Mesendoderm (in vitro differentiated cells): Measurements from ENCODE around the gene PTTG1. TPM values are rescaled to one million over a fixed set of nuclear protein-coding genes. Genes with fewer than 3 reads are reported as not detected.

Experiments
- DNase-seq: peaks from one replicate; pipeline ENCODE4 v3.0.0; 2013
- H2AK5ac ChIP-seq: 2 replicates; pipeline ENCODE4 v1.6.1; 2013; ENCODE audit warnings: low read length, inconsistent platforms
- H2BK120ac ChIP-seq: 2 replicates; pipeline ENCODE4 v1.6.1; 2013; ENCODE audit warnings: low read depth, mild to moderate bottlenecking, low read length, moderate library complexity, mixed read lengths
- H2BK15ac ChIP-seq: replicated peaks from 2 replicates; pipeline ENCODE4 v1.6.1; 2013; ENCODE audit warnings: low read depth, mild to moderate bottlenecking, moderate library complexity
- H2BK5ac ChIP-seq: 2 replicates; pipeline ENCODE4 v1.6.1; 2013; ENCODE audit warnings: low read length, inconsistent platforms
- H3K18ac ChIP-seq: 2 replicates; pipeline ENCODE4 v1.6.1; 2013; ENCODE audit warnings: mild to moderate bottlenecking, low read length, mixed read lengths
- H3K23ac ChIP-seq: one replicate; pipeline ENCODE4 v1.6.1; 2013; ENCODE audit warnings: low read length
- H3K27ac ChIP-seq: 2 replicates; pipeline ENCODE4 v1.5.1; 2013; ENCODE audit warnings: low read depth, mild to moderate bottlenecking, inconsistent platforms, low read length, moderate library complexity
- H3K27me3 ChIP-seq: 2 replicates; pipeline ENCODE4 v1.6.1; 2013; ENCODE audit warnings: low read length, control low read depth, mild to moderate bottlenecking, inconsistent platforms; ENCODE audit not compliant: insufficient read depth, poor library complexity
- H3K36me3 ChIP-seq: 2 replicates; pipeline ENCODE4 v1.6.1; 2013; ENCODE audit warnings: low read length, inconsistent platforms; ENCODE audit not compliant: control insufficient read depth, insufficient read depth
- H3K4ac ChIP-seq: one replicate; pipeline ENCODE4 v1.6.1; 2013; ENCODE audit warnings: low read depth, mild to moderate bottlenecking, low read length, moderate library complexity
- H3K4me1 ChIP-seq: 2 replicates; pipeline ENCODE4 v1.6.1; 2013; ENCODE audit warnings: low read depth, low read length, inconsistent platforms; ENCODE audit not compliant: control insufficient read depth
- H3K4me2 ChIP-seq: 2 replicates; pipeline ENCODE4 v1.6.1; 2013; ENCODE audit warnings: low read length
- H3K4me3 ChIP-seq: 2 replicates; pipeline ENCODE4 v1.5.1; 2013; ENCODE audit warnings: mild to moderate bottlenecking, low read length
- H3K56ac ChIP-seq: one replicate; pipeline ENCODE4 v1.6.1; 2013; ENCODE audit warnings: low read length
- H3K79me1 ChIP-seq: 2 replicates; pipeline ENCODE4 v1.6.1; 2013; ENCODE audit warnings: low read length, inconsistent platforms
- H3K79me2 ChIP-seq: 2 replicates; pipeline ENCODE4 v1.6.1; 2013; ENCODE audit warnings: mild to moderate bottlenecking, low read length; ENCODE audit not compliant: control insufficient read depth, insufficient read depth
- H3K9ac ChIP-seq: 2 replicates; pipeline ENCODE4 v1.6.1; 2013; ENCODE audit warnings: low read length, inconsistent platforms
- H4K5ac ChIP-seq: one replicate; pipeline ENCODE4 v1.6.1; 2013; ENCODE audit warnings: low read length
- H4K8ac ChIP-seq: one replicate; pipeline ENCODE4 v1.6.1; 2013; ENCODE audit warnings: low read depth, mild to moderate bottlenecking, control low read depth, low read length, moderate library complexity
- WGBS: extraction: QIAGEN DNeasy Blood & Tissue Kit; methylation state at CpG from one replicate; pipeline ENCODE4 v1.1.7; 2013; ENCODE audit warnings: low lambda C conversion rate, missing lambda C conversion rate; ENCODE audit not compliant: insufficient coverage; ENCODE audit errors: extremely low coverage; 5-methylcytosine and 5-hydroxymethylcytosine counted together
- polyA plus RNA-seq, 2 experiments: library from polyadenylated mRNA; stranded (reverse); fragments of 200-250 nt; gene quantifications; one replicate each; pipeline ENCODE4 v1.2.3, GENCODE V29; 2013

PTTG1 gene
- 311 TPM for polyA plus RNA-seq (2013, experiment 1 of 2)
- polyA plus RNA-seq (2013, experiment 2 of 2): 308 TPM

GRCh38 chr5:160421625-160422258 lies at the start of gene PTTG1:
Gene PTTG1, plus strand, starts transcription at chr5:160421855. Its CDS starts 458 bp downstream, at chr5:160422313.
- peaks cover 20% of the 10 kb centered on the region for H3K79me2 ChIP-seq
- peak within 1 kb of the TSS; percentile 47 for H4K5ac ChIP-seq
- H2BK5ac ChIP-seq: no peak within 1 kb of the TSS
- peak within 1 kb of the TSS; percentile 45 for H3K4me2 ChIP-seq
- H3K56ac ChIP-seq: peak within 1 kb of the TSS; percentile 92
- no peak within 1 kb of the TSS for H2BK120ac ChIP-seq
- no peak within 1 kb of the TSS for H4K8ac ChIP-seq
- WGBS: no CpG with 5 or more reads among the region's 39 CpGs
- H3K9ac ChIP-seq: peak within 1 kb of the TSS; percentile 93
- H3K36me3 ChIP-seq: no peaks in the 10 kb centered on the region
- H3K4me3 ChIP-seq: peak within 1 kb of the TSS; percentile 86
- H3K4me1 ChIP-seq: peaks cover 8% of the 10 kb centered on the region
- no peak within 1 kb of the TSS for H3K23ac ChIP-seq
- H3K18ac ChIP-seq: peak within 1 kb of the TSS; percentile 52
- no peaks in the 10 kb centered on the region for H3K27me3 ChIP-seq
- H2BK15ac ChIP-seq: no peak within 1 kb of the TSS
- H2AK5ac ChIP-seq: no peak within 1 kb of the TSS
- H3K4ac ChIP-seq: peak within 1 kb of the TSS; percentile 98
- H3K27ac ChIP-seq: peak within 1 kb of the TSS; percentile 66
- H3K79me1 ChIP-seq: peaks cover 18% of the 10 kb centered on the region
- peak; percentile 99 for DNase-seq

- H4K5ac ChIP-seq: no peak overlapping the region
- no peak overlapping the region for H2AK5ac ChIP-seq
- H3K4ac ChIP-seq: no peak overlapping the region
- peaks cover 3% of the 10 kb centered on the region for H3K4me1 ChIP-seq
- H3K79me1 ChIP-seq: no peaks in the 10 kb centered on the region
- H3K79me2 ChIP-seq: no peaks in the 10 kb centered on the region
- H3K27ac ChIP-seq: no peak overlapping the region
- H3K9ac ChIP-seq: no peak overlapping the region
- H2BK5ac ChIP-seq: no peak overlapping the region
- no peak overlapping the region for H4K8ac ChIP-seq
- no peaks in the 10 kb centered on the region for H3K36me3 ChIP-seq
- no peak overlapping the region for H3K18ac ChIP-seq
- no peak for DNase-seq
- no peak overlapping the region for H3K23ac ChIP-seq
- no peak overlapping the region for H3K56ac ChIP-seq
- no peak overlapping the region for H2BK120ac ChIP-seq
- H3K27me3 ChIP-seq: peaks cover 1% of the 10 kb centered on the region
- no peak overlapping the region for H2BK15ac ChIP-seq
- no peak overlapping the region for H3K4me2 ChIP-seq
- H3K4me3 ChIP-seq: no peak overlapping the region
Measured at GRCh38 chr5:160375166-160375565, 46.5 kb upstream of the PTTG1 start.

- Histone ChIP-seq H3K36me3 (no peaks in the 10 kb centered on the region), H4K8ac (no peak overlapping the region), H2BK5ac (no peak overlapping the region), H3K4me3 (no peak overlapping the region), H3K79me2 (no peaks in the 10 kb centered on the region), H3K4me2 (no peak overlapping the region), H3K27me3 (no peaks in the 10 kb centered on the region), H3K27ac (no peak overlapping the region), H3K4me1 (peaks cover under 1% of the 10 kb centered on the region), H2AK5ac (no peak overlapping the region), H3K56ac (no peak overlapping the region), H3K23ac (no peak overlapping the region), H3K18ac (no peak overlapping the region), H3K9ac (no peak overlapping the region), H2BK15ac (no peak overlapping the region), H3K79me1 (no peaks in the 10 kb centered on the region), H3K4ac (no peak overlapping the region), H2BK120ac (no peak overlapping the region), H4K5ac (no peak overlapping the region)
- WGBS: no CpG with 5 or more reads among the region's 2 CpGs
- no peak for DNase-seq
Measured at GRCh38 chr5:160375701-160376100, 46.0 kb upstream of the PTTG1 start.

GRCh38 chr5:160376416-160376815 lies 45.2 kb upstream of the PTTG1 start:
- Histone ChIP-seq H3K79me2 (no peaks in the 10 kb centered on the region), H3K79me1 (no peaks in the 10 kb centered on the region)

GRCh38 chr5:160377651-160378050 lies 44.0 kb upstream of the PTTG1 start:
- no CpG with 5 or more reads among the region's 5 CpGs for WGBS
- Histone ChIP-seq H3K56ac (no peak overlapping the region), H4K5ac (no peak overlapping the region)

More at GRCh38 chr5:160376416-160376815, 45.2 kb upstream of the PTTG1 start:
- no peak overlapping the region for H3K23ac ChIP-seq
- H3K4me2 ChIP-seq: no peak overlapping the region
- no peak overlapping the region for H3K56ac ChIP-seq
- H4K8ac ChIP-seq: no peak overlapping the region
- no peak overlapping the region for H3K18ac ChIP-seq
- H3K4ac ChIP-seq: no peak overlapping the region
- no peaks in the 10 kb centered on the region for H3K27me3 ChIP-seq
- no peak overlapping the region for H4K5ac ChIP-seq
- no peak overlapping the region for H2AK5ac ChIP-seq
- no peak overlapping the region for H2BK5ac ChIP-seq
- H2BK120ac ChIP-seq: no peak overlapping the region
- H3K4me3 ChIP-seq: no peak overlapping the region
- no peaks in the 10 kb centered on the region for H3K4me1 ChIP-seq
- DNase-seq: no peak
- H3K27ac ChIP-seq: no peak overlapping the region
- H3K36me3 ChIP-seq: no peaks in the 10 kb centered on the region
- no peak overlapping the region for H2BK15ac ChIP-seq
- H3K9ac ChIP-seq: no peak overlapping the region

GRCh38 chr5:160378330-160378729 lies 43.3 kb upstream of the PTTG1 start:
- H3K27ac ChIP-seq: no peak overlapping the region
- H3K4ac ChIP-seq: no peak overlapping the region
- WGBS: no CpG with 5 or more reads among the region's 2 CpGs
- H3K18ac ChIP-seq: no peak overlapping the region
- no peak for DNase-seq
- H2AK5ac ChIP-seq: no peak overlapping the region
- H3K56ac ChIP-seq: no peak overlapping the region
- H3K36me3 ChIP-seq: no peaks in the 10 kb centered on the region
- H2BK15ac ChIP-seq: no peak overlapping the region
- no peaks in the 10 kb centered on the region for H3K79me2 ChIP-seq
- no peak overlapping the region for H4K5ac ChIP-seq
- H3K9ac ChIP-seq: no peak overlapping the region
- no peak overlapping the region for H3K4me2 ChIP-seq
- no peak overlapping the region for H3K4me3 ChIP-seq
- H3K4me1 ChIP-seq: no peaks in the 10 kb centered on the region
- no peak overlapping the region for H3K23ac ChIP-seq
- no peaks in the 10 kb centered on the region for H3K79me1 ChIP-seq
- no peak overlapping the region for H2BK120ac ChIP-seq
- H2BK5ac ChIP-seq: no peak overlapping the region
- H3K27me3 ChIP-seq: no peaks in the 10 kb centered on the region
- H4K8ac ChIP-seq: no peak overlapping the region

More at GRCh38 chr5:160377651-160378050, 44.0 kb upstream of the PTTG1 start:
- no peak overlapping the region for H3K9ac ChIP-seq
- H2BK120ac ChIP-seq: no peak overlapping the region
- H2BK5ac ChIP-seq: no peak overlapping the region
- no peak overlapping the region for H4K8ac ChIP-seq
- H3K23ac ChIP-seq: no peak overlapping the region
- no peaks in the 10 kb centered on the region for H3K79me2 ChIP-seq
- DNase-seq: no peak
- no peaks in the 10 kb centered on the region for H3K36me3 ChIP-seq
- no peak overlapping the region for H2BK15ac ChIP-seq
- H3K4ac ChIP-seq: no peak overlapping the region
- no peaks in the 10 kb centered on the region for H3K4me1 ChIP-seq
- H3K79me1 ChIP-seq: no peaks in the 10 kb centered on the region
- no peak overlapping the region for H3K18ac ChIP-seq
- no peak overlapping the region for H2AK5ac ChIP-seq
- no peak overlapping the region for H3K27ac ChIP-seq
- no peak overlapping the region for H3K4me3 ChIP-seq
- no peaks in the 10 kb centered on the region for H3K27me3 ChIP-seq
- no peak overlapping the region for H3K4me2 ChIP-seq
